Muscle layer of colon (tissue), 2 donors: ENCODE data around the gene ITPRIPL1.

Experiments
- H3K27ac ChIP-seq: one replicate; pipeline ENCODE4 v1.7.0; 2013; ENCODE audit warnings: low read depth, mild to moderate bottlenecking, low read length, moderate library complexity
- H3K27me3 ChIP-seq, 2 donors: one replicate each; pipeline ENCODE4 v1.7.0; 2013; ENCODE audit warnings: low read length in 2 of 2, mild to moderate bottlenecking in 2 of 2; ENCODE audit not compliant: insufficient read depth in 2 of 2, control insufficient read depth in 1 of 2
- H3K36me3 ChIP-seq: one replicate; pipeline ENCODE4 v1.7.0; 2013; ENCODE audit warnings: mild to moderate bottlenecking, low read length; ENCODE audit not compliant: insufficient read depth
- H3K4me1 ChIP-seq: one replicate; pipeline ENCODE4 v1.7.0; 2013; ENCODE audit warnings: mild to moderate bottlenecking, low read length; ENCODE audit not compliant: insufficient read depth
- H3K4me3 ChIP-seq, 2 donors: one replicate each; pipeline ENCODE4 v1.7.0; 2013; ENCODE audit warnings: low read length in 2 of 2, low read depth in 1 of 2, mild to moderate bottlenecking in 1 of 2, moderate library complexity in 1 of 2
- H3K9ac ChIP-seq: one replicate; pipeline ENCODE4 v1.7.0; 2013; ENCODE audit warnings: low read length
- H3K9me3 ChIP-seq: one replicate; pipeline ENCODE4 v1.7.0; 2013; ENCODE audit warnings: mild to moderate bottlenecking, low read length
- donor health status: abdominal sarcoma.
- donor health status: Adenocarcinoma of cecum.

ITPRIPL1 gene

DNA sequence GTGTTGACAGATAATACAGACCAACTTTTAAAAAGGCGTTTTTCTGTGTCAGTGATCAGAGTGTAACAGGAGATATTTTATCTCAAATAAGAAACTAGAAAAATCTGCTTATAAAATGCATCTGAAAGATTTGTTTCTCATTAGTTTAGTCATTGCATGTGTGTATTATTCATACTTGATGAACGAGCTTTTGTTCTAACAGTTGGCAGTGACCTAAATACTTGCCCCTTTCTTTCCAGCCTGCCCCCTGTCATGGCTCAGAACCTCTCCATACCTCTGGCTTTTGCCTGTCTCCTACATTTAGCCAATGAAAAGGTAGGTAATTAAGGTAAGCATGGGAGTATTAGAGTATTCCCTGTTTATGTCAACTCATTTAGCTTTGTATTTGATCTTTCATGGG lies 44.1 kb downstream of the ITPRIPL1 start:
- Histone ChIP-seq H3K9me3 (no peaks in the 10 kb centered on the region), H3K27me3 (no peaks in the 10 kb centered on the region), H3K9ac (no peak overlapping the region), H3K4me3 (no peak overlapping the region), H3K36me3 (no peaks in the 10 kb centered on the region), H3K27ac (no peak overlapping the region), H3K4me1 (no peaks in the 10 kb centered on the region)

DNA sequence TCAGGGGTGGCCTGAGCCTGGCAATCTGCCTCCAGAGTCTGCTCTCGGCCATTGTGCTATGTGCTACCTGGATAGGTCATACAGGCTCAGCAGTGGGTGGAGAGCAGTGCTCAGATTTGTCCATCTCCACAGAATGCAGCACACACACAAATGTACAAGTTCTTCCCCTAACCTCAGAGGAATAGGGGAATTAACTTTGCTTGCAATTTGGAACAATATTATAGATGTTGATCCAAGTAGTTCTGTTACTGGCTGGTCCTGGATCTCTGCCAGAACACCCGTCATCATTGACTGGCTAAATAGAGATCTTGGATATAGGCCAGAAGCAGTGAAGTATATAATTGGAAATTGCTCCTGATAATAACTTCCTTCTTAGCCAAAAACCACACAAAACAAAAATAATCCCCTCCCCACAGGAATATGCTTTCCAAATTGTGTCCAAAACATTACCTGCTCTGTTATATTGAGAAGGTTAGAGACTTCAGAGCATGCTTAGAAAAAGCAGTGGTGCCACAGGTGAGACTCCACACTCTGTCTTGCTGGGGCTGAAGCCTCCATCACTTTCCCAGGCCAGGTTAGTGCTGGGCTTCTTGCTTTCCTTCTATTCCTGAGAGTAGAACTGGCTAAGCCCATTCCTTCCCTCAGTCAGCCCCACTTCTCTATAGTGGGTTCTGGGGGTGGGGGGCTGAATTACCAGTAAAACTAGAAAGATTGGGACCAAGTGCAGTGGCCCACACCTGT lies 49.3 kb downstream of the ITPRIPL1 start:
- Histone ChIP-seq H3K27ac (no peak overlapping the region), H3K4me1 (no peaks in the 10 kb centered on the region), H3K4me3 (no peak overlapping the region), H3K9me3 (no peaks in the 10 kb centered on the region), H3K9ac (no peak overlapping the region), H3K36me3 (no peaks in the 10 kb centered on the region), H3K27me3 (no peaks in the 10 kb centered on the region)
